ENCODE data around the gene HIPK3.
A peak's percentile ranks its signal among the peaks of the same experiment; 100 is the strongest.

The HIPK3 gene

GRCh38 chr11:33310720-33311500 lies 53.7 kb downstream of the HIPK3 start:
- Histone ChIP-seq H3K4me3 (ENCODE audit: severe bottlenecking) (no peak overlapping the region), H3K27ac (ENCODE audit: poor library complexity, severe bottlenecking) (no peak overlapping the region), H3K36me3 (ENCODE audit: low read depth) (no peaks in the 10 kb centered on the region), H3K4me1 (ENCODE audit: insufficient read depth, poor library complexity, severe bottlenecking) (peaks cover 6% of the 10 kb centered on the region), H3K9me3 (ENCODE audit: severe bottlenecking) (no peaks in the 10 kb centered on the region), H3K27me3 (ENCODE audit: insufficient read depth, poor library complexity, severe bottlenecking) (no peaks in the 10 kb centered on the region)
- ATAC-seq (ENCODE audit: low read depth) (no peak), DNase-seq (ENCODE audit: low spot score) (no peak)
- no peak for TF ChIP-seq CTCF (IDR thresholded peaks at IDR 0.05; ENCODE audit: poor library complexity, severe bottlenecking)

GRCh38 chr11:33311680-33312079 lies 54.5 kb downstream of the HIPK3 start:
- Histone ChIP-seq H3K4me1 (ENCODE audit: insufficient read depth, poor library complexity, severe bottlenecking) (no peaks in the 10 kb centered on the region), H3K36me3 (ENCODE audit: low read depth) (no peaks in the 10 kb centered on the region), H3K9me3 (ENCODE audit: severe bottlenecking) (no peaks in the 10 kb centered on the region), H3K4me3 (ENCODE audit: severe bottlenecking) (no peak overlapping the region), H3K27ac (ENCODE audit: poor library complexity, severe bottlenecking) (no peak overlapping the region), H3K27me3 (ENCODE audit: insufficient read depth, poor library complexity, severe bottlenecking) (no peaks in the 10 kb centered on the region)
- DNase-seq (ENCODE audit: low spot score) (no peak), ATAC-seq (ENCODE audit: low read depth) (no peak)
- TF ChIP-seq CTCF (IDR thresholded peaks at IDR 0.05; ENCODE audit: poor library complexity, severe bottlenecking): no peak

- Histone ChIP-seq H3K27ac (ENCODE audit: poor library complexity, severe bottlenecking) (no peak overlapping the region), H3K36me3 (ENCODE audit: low read depth) (no peaks in the 10 kb centered on the region), H3K4me3 (ENCODE audit: severe bottlenecking) (no peak overlapping the region), H3K9me3 (ENCODE audit: severe bottlenecking) (no peaks in the 10 kb centered on the region), H3K27me3 (ENCODE audit: insufficient read depth, poor library complexity, severe bottlenecking) (no peaks in the 10 kb centered on the region), H3K4me1 (ENCODE audit: insufficient read depth, poor library complexity, severe bottlenecking) (peaks cover 6% of the 10 kb centered on the region)
- ATAC-seq (ENCODE audit: low read depth): no peak
- TF ChIP-seq CTCF (IDR thresholded peaks at IDR 0.05; ENCODE audit: poor library complexity, severe bottlenecking): no peak
- DNase-seq (ENCODE audit: low spot score): no peak
Measured at GRCh38 chr11:33315822-33316221, 58.6 kb downstream of the HIPK3 start.

GRCh38 chr11:33317662-33318061 lies 60.5 kb downstream of the HIPK3 start:
- no peaks in the 10 kb centered on the region for H3K27me3 ChIP-seq (ENCODE audit: insufficient read depth, poor library complexity, severe bottlenecking)
- no peak for TF ChIP-seq CTCF (IDR thresholded peaks at IDR 0.05; ENCODE audit: poor library complexity, severe bottlenecking)
- H3K9me3 ChIP-seq (ENCODE audit: severe bottlenecking): no peaks in the 10 kb centered on the region
- DNase-seq (ENCODE audit: low spot score) (no peak), ATAC-seq (ENCODE audit: low read depth) (peak; percentile 64; the same call in 1 of the 3 replicates)
- peaks cover 6% of the 10 kb centered on the region for H3K4me1 ChIP-seq (ENCODE audit: insufficient read depth, poor library complexity, severe bottlenecking)
- H3K27ac ChIP-seq (ENCODE audit: poor library complexity, severe bottlenecking): no peak overlapping the region
- no peaks in the 10 kb centered on the region for H3K36me3 ChIP-seq (ENCODE audit: low read depth)
- no peak overlapping the region for H3K4me3 ChIP-seq (ENCODE audit: severe bottlenecking)

All from RWPE2 (cell line).